NCI-H187 (cell line): ENCODE data around the gene ATMIN.
A peak's percentile ranks its signal among the peaks of the same experiment; 100 is the strongest.

Experiments used
- DNase-seq, 2 experiments: peaks; one replicate each; lab custom pipeline; 2025; lab: John Stamatoyannopoulos, UW

ATMIN gene, protein sequence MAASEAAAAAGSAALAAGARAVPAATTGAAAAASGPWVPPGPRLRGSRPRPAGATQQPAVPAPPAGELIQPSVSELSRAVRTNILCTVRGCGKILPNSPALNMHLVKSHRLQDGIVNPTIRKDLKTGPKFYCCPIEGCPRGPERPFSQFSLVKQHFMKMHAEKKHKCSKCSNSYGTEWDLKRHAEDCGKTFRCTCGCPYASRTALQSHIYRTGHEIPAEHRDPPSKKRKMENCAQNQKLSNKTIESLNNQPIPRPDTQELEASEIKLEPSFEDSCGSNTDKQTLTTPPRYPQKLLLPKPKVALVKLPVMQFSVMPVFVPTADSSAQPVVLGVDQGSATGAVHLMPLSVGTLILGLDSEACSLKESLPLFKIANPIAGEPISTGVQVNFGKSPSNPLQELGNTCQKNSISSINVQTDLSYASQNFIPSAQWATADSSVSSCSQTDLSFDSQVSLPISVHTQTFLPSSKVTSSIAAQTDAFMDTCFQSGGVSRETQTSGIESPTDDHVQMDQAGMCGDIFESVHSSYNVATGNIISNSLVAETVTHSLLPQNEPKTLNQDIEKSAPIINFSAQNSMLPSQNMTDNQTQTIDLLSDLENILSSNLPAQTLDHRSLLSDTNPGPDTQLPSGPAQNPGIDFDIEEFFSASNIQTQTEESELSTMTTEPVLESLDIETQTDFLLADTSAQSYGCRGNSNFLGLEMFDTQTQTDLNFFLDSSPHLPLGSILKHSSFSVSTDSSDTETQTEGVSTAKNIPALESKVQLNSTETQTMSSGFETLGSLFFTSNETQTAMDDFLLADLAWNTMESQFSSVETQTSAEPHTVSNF

DNA sequence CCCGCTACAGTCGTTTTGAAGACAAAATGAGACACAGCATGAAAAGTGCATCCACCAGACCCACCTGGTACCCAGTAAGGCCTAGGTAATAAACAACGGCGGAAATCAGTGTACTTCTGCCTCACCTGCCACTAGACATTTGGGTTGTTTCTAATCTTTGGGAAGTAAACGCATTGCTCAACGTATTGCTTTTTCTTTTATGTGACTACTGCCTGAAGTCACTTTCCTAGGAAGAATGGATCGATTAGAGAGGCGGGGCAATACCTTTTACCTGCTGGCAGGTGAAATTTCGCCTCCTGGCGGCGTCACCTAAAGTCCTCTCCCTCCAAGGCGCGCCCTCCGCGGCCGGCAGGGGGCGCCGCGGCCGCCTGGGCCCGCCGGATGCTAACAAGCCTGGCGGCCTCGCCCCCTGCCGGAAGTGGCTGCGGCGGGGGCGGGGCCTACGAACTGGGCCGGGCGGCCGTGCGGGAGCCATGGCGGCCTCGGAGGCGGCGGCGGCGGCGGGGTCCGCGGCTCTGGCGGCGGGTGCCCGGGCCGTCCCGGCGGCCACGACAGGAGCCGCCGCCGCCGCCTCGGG lies at the start of gene ATMIN:
Gene ATMIN (plus strand): TSS at position 445 of the 577 bp plus-strand sequence. CDS start 29 bp downstream, at position 474.
- DNase-seq: peak; percentile 65 to 71

DNA sequence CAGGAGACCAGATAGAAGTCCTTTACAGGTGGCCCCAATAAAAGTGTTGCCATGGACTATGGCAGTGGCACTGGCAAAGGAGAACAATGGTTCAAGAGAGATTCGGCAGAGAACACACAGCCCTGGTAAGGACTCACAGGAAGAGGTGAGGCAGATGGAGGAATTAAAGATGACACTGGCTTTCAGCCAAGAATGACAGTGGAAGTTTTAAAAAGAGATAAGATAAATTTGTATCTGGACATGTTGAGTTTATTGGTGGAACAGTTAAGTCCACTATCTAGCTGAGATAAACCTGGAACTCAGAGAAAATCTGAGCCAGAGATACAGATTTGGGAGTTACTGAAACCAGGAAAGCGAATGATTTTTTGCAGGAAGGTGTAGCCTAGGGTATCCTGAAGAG lies 49.1 kb upstream of the ATMIN start:
- no peak for DNase-seq

DNA sequence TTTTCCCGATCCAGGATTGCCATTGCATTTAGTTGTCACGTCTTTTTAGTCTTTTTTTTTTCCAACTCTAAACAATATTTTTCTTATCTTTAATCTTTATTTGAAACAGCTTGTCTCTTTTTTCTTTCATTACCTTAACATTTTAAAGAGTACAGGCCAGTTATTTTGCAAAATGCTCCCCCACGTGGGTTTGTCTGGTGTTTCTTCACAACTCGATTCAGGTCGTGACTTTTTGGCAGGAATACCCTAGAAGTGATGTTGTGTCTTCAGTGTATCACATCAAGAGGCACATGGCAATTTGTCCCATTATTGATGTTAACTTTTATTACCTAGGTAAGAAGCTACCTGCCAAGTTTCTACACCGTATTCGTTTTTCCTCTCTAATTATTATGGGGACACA lies 46.9 kb upstream of the ATMIN start:
- no peak for DNase-seq

DNA sequence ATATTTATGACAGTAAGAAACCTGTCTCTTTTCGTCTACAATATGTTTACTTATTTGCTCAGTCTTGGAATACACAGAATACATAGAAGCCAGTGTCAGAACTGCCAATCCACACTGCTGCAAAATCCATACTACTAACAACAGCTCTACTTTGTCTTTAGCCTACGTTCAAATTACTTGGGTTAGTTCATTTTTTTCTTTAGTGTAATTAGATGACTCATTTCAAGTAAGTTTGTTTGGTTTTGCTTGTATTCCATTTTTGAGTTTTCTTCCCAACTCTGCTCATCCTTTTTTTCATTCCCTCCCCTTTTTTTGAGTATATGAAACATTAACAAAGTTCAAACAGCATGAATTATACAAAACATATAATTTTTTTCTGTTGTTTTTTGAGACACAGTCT lies 45.8 kb upstream of the ATMIN start:
- no peak for DNase-seq

DNA sequence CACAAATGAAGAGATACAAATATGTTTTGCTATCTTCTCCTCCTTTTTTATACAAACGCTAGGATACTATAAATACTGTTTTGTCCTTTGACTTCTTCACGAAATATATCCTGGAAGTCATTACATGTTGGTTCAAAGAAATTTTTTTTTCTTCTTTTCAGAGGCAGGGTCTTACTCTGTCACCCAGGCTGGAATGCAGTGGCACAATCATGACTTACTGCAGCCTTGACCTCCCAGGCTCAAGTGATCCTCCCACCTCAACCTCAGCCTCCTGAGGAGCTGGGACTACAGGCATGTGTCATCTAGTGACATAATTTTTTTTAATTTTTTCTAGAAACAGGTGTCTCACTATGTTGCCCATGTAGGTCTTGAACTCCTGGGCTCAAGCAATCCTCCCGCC lies 45.1 kb upstream of the ATMIN start:
- DNase-seq: no peak

DNA sequence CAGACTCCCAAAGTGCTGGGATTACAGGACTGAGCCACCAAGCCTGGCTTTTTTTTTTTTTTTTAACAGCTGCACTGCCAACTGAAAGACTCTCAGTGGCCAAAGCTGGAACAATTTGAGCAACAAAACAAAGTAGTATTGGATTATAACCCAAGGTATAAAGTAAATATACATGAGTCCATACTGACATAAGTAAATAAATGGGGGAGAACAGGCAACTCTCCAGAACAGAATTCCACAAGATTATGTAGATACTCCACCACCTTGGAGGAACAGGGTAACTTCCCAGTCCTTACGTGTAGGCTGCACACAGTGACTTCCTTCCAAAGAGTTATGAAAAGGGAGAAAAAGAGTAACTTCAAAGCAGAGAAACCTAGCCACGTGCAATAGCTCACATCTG lies 44.7 kb upstream of the ATMIN start:
- no peak for DNase-seq

DNA sequence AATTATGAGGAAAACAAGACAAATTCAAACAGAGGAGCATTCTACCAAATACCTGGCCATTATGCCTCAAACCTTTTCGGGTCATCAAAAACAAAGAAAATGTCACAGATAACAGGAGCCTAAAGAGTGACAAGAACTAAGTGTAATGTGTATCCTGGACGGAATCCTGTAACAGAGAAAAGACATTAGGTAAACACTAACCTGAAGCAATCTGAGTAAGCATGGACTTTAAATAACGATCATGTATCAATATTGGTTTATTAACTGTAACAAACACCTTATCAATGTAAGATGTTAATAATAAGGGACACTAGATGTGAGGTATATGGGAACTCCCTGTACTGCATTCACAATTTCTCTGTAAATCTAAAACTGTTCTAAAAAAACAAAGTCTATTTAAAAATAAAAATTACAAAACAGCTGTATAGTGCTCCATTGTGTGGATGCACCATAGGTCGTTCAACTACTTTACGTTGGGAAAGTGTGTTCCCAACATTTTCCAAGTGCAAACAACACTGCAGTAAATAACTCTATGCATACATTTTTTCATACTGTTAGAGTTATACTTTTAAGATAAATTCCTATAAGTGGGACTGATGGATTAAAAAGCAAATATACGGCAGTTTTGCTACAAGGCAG lies 43.7 kb upstream of the ATMIN start:
- DNase-seq: no peak

DNA sequence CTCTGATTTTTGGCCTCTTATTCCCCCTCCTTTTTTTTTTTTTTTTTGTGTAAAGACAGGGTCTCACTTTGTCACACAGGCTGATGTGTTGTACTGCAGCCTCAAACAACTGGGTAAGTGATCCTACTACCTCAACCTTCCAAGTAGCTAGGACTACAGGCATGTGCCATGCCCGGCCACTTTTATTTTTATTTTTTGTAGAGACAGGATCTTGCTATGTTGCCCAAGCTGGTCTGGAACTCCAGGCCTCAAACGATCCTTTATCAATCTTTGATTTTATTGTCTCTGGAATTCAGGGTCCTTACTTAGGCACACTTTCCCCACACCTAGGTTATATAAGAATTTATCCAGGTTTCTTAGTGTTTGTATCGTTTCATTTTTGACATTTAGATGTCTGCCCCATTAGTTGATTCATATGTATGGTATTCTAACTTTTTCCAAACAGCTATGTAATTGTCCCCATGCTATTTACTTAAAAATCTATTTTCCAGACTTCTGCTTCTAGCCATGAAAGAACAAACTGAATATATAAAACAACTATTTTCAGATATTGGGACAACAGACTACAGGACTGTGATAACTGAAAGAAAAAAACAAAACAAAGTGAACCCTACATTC lies 42.9 kb upstream of the ATMIN start:
- DNase-seq: no peak

DNA sequence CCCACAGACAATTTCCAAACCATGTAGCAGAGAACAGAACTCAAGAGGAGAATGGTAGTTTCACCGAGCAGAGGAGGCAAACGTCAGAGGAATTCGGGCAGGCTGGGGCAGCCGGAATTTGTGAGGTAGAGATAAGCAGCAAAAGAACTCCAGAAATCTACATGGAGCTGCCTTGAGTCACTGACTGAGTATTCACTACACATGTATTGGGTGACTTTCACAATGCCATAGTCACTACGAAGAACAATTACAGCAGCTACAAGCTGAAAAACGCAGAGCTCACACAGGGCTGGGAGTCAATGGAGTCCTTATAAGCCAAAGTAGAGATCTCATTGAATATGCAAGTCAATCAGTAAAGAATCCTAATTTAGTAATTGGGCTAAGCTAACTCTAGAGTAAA lies 42.3 kb upstream of the ATMIN start:
- no peak for DNase-seq

DNA sequence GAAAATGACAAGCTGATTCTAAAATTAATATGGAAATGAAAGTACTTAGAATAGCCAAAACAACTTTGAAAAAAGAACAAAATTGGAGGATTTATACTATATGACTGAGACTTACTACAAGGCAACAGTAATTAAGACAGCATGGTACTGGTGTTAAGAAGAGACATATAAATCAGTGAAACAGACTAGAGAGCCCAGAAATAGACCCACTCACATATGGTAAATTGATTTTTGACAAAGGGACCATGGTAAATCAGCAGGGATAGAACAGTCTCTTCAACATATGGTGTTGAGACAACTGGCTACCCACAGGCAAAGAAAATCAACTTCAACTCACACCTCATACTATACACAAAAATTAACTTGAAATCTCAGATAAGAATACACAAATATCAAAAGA lies 41.8 kb upstream of the ATMIN start:
- DNase-seq: no peak

DNA sequence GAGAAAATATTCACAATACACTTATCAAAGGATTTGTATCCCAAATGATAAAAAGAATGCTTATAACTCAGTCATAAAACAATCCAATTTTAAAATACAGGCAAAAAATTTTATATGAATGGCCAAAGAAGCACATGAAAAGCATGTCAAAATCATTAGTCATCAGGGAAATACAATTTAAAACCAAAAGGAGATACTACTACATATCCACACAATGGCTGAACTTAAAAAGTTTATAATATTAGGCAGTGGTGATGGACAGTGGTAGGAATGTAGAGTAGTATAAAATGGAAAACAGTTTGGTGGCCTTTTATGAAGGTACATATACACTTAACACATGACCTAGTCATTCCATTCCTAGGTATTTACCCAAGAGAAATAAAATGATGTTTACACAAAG lies 41.2 kb upstream of the ATMIN start:
- DNase-seq: no peak

DNA sequence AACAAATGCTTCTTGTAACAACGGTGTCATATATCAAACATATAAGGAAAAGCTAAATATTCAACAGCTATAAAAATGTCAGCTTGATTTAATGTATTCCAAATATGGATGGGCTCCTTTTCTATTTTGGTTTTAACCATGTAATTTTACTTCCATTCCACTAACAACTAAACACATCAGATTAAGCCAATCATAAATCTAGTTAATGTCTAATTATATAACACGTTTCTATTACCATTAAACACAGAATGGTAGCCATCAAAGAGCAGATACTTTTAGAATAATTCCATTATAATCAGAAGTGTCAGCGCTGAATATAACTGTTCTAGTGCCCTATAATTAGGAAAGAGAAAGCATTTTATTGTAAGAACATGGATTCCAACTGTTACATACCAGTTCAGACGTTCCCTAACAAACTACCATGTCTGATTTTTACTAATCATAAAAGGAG lies 38.9 kb upstream of the ATMIN start:
- DNase-seq: no peak

DNA sequence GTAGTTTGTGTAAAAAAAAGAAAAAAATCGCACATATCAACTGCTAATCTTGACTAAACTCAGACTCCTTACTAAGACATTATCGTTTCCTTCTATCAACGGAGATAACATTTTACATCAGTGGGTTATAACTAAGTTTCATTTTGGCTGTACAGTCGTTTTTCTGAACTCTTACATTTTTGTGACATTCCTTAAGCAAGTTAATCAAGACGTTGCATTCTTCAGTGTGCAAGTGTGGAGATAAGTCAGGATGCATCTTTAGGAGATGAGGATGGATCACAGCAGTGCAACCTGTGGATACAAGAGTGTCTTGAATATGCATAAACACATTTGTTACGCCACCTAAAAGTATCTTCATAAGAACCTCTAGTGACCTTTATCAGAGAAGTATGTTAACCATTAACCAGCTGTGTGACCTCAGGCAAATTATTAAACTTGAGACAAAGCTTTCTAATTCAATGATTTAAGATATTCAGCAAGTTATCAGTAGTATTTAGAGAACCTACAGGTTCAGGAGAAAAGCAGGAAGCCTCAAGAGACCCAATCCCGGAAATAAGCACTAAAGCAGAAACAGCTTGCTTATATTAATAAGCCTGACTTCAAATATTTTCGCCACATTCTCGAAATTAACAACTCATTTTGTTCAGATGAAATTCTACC lies 38.4 kb upstream of the ATMIN start:
- DNase-seq: no peak

DNA sequence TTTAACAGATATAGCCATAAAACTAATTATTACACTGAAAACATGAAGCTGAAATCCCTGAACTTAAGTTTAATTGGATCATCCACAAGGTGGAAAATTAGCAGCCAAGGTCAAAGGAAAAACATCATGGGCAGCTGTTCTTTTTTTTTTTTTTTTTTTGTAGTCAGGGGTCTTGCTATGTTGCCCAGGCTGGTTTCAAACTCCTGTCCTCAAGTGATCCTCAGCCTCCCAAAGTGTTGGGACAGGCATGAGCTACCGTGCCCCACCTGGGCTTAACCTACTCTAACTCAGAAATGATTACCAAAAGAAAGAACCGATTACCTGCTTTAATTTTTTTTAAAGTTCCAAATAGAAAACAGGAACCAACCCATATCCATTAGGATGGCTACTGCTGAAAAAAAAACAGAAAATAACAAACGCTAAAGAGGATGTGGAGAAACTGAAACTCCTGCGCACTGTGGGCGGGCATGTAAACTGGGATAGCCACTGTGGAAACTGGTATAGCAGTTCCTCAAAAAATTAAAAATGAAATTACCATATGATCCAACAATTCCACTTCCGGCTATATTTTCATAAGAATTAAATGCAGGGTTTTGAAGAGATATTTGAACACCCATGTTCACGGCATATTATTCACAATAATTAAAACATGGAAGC lies 37.5 kb upstream of the ATMIN start:
- no peak for DNase-seq

DNA sequence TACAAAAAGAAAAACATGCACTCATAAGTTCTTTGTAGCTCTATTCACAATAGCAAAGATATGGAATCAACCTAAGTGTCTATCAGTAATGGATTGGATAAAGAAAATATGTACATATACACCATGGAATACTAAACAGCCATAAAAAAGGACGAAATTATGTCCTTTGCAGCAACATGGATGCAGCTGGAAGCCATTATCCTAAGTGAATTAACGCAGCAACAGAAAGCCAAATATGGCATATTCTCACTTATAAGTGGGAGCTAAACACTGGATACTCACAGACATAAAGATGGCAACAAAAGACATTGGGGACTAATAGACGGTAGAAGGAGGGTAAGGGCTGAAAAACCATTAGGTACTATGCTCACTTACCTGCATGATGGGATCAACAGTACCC lies 34.8 kb upstream of the ATMIN start:
- no peak for DNase-seq

DNA sequence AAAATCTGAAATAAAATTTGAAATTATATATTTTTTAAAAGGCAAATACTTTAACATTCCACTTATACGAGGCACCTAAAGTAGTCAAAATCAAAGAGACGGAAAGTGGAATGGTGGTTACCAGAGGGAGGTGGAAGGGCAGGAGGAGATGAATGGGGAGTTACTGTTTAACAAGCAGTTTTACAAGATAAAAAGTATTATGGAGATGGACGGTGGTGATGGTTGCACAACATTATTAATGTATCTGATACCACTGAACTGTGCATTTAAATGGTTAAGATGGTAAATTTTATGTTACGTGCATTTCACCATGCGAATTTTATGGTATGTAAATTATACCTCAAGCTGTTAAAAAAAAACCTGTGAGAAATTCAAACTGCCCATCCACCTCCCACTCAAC lies 34.3 kb upstream of the ATMIN start:
- DNase-seq: no peak

DNA sequence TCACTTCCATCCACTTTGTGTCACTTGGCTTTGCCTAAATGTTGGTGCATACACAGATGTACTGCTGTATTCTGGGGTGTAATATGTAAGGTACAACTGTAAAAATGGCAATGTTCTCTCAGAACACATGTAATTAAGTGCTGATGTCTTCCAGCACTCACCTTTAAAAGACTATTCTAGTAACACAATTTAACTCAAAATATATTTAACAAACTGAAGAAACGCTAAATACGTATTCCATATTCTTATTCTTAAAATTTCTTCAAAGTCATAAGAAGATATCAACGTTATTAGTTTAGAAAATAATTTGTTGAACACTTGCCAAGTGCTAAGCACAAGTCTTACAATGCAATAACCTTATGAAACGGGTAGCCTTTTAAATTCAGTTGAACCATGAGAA lies 32.6 kb upstream of the ATMIN start:
- DNase-seq: no peak

DNA sequence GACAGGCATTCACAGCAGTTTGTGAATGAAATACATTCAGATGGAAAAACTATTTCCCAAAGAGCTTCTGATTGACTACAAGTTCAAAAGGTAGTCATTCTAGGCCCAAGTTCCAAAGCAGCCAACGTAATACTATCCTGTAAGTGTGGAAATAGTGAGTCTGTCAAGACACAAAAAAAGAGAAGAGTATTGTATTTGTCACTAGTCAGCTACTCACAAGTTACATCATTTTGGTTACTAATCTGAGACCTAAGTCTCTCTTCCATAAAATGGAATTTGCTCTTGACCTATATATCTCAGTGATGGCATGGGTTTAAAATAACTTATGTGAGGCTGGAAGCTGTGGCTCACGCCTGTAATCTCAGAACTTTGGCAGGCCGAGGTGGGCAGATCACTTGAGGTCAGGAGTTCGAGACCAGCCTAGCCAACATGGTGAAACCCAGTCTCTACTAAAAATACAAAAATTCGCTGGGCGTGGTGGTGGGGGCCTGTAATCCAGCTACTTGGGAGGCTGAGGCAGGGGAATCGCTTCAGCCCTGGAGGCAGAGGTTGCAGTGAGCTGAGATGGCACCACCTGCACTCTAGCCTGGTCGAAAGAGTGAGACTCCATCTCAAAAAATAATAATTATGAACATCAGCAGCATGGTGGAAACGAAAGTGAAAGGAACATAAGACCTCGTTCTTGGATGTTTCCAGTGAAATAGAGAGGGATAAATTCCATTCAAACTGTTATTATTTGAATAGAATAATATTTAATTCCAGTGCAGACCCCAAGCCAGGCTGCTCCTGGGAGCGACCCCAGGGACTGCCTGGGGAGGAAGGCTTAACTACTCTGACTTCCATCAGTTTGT lies 31.8 kb upstream of the ATMIN start:
- DNase-seq: no peak

DNA sequence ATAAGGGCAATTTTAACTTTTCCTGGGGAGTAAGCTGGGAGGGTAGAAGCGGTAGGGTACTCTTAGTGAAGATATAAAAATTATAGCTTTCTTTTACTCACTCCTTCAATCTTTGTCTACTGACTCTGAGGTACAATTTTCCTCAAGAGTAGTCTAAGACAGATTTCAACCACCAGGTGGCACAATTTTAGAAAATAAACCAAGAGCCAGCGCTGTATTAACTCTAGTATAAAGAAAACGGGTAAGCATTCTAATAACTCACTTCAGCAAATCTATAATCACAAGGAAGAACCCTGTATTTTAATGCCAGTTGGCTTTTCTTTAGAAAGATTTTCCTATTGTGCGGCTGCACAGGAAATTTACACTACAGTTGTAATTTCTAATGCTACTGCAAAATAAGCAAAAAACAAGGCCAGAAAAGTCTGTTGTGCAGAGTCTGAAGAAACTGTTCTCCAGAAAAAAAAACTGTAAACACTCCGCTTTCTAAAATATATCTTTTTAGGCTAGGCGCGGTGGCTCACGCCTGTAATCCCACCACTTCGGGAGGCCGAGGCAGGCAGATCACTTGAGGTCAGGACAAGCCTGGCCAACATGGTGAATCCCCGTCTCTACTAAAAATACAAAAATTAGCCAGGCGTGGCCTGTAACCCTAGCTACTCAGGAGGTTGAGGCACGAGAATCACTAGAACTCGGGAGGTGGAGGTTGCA lies 30.8 kb upstream of the ATMIN start:
- no peak for DNase-seq
